ENCODE results near the gene DLG2.

DNA sequence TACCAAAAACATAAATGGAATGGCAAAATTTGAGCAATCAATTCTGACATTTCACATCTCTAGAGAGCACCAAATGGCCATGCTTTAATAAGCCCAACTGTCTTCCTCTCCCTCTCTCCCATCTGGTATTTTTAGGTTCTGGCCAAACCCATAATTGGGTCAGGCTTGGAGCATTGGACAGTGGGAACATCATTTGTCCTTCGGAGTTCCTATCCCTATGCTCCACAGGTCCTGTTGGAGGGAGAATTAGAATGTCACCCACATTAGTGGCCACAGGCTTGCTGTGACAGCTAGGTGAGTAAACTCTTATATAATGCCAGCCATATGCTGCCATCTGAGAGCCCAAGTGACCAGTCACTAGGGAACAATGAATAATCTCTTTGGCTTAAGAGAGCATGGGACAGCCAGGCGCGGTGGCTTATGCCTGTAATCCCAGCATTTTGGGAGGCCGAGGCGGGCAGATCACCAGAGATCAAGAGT, 2090.0 kb downstream of the DLG2 start:
- TF ChIP-seq, protein P1, sequence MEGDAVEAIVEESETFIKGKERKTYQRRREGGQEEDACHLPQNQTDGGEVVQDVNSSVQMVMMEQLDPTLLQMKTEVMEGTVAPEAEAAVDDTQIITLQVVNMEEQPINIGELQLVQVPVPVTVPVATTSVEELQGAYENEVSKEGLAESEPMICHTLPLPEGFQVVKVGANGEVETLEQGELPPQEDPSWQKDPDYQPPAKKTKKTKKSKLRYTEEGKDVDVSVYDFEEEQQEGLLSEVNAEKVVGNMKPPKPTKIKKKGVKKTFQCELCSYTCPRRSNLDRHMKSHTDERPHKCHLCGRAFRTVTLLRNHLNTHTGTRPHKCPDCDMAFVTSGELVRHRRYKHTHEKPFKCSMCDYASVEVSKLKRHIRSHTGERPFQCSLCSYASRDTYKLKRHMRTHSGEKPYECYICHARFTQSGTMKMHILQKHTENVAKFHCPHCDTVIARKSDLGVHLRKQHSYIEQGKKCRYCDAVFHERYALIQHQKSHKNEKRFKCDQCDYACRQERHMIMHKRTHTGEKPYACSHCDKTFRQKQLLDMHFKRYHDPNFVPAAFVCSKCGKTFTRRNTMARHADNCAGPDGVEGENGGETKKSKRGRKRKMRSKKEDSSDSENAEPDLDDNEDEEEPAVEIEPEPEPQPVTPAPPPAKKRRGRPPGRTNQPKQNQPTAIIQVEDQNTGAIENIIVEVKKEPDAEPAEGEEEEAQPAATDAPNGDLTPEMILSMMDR (IDR thresholded peaks at IDR 0.05), result no peak
- TF ChIP-seq EP300 (IDR thresholded peaks at IDR 0.05) (no peak), POLR2AphosphoS5 (IDR thresholded peaks at IDR 0.05) (no peak), POLR2A (IDR thresholded peaks at IDR 0.05) (no peak)

All from suprapubic skin (tissue), 4 donors.